Posterior cingulate gyrus (tissue), 11 donors: ENCODE results near the gene HOXA6.

Source experiments
- DNase-seq, 10 donors: peaks; one replicate each; pipeline versions ENCODE4 v3.0.0 to v3.0.0-alpha.2; 2020 to 2021; ENCODE audit warnings: mixed read lengths in 3 of 10
- intact Hi-C: fragments of 100-400 bp; cut with DNase I; formaldehyde crosslinking; loops from one replicate; pipeline ENCODE4 v1.15.1; 2023

HOXA6 gene

DNA sequence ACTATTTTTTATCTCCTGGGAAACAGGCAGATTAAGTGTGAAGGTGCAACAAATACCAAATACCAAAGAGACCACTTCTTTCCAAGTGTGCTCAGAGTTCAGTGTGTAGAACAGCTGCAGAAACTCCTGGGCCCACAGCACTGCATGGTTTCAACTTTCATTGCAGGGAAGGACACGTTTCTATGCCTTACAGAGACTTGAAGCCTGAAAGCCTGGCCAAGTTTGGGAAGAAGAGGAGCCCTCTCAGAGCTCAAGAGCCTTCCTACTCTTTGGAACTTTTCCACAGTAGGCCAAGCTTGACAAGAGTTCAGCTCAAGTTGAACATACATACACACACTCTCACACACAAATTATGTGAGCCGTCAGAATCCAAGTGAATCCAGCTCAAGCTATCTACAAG, 19.5 kb downstream of the HOXA6 start:
- peak in 2 of 10 donors; percentile 4 for DNase-seq
- intact Hi-C loops: no loop called here

DNA sequence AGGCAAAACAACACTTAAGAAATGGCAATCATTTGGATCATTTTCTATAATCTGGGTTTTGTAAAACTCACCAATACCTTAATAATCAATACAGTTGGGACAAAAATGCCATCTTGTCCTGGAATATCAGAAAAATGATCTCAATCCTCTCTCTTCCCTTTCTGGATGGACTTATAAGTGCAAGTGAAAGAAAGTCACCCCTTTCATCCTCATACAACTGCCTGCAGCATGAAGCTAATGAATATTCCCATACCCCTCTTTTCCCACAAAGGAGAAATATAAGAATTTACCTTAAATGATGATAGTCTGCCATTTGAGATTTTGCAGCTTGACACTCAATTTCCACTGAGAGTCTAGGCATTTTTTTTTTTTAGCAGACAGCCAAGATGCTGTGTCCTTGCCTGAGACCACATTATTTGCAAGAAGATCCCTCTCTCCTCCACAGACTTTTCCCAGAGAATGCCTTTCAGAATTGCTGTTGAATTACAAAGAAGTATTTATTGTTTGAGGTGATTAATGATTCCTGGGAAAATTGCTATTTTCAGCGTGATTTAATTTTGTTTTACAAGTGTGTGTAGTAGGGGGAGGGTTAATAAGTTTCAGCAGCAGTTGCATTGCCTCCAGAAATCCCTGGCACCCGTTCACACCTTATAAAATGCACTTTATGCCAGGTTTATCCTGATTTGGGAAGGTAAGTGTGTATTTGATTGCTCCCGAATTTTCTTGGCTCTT, 20.8 kb downstream of the HOXA6 start:
- no peak for DNase-seq
- intact Hi-C loops: no loop called here

DNA sequence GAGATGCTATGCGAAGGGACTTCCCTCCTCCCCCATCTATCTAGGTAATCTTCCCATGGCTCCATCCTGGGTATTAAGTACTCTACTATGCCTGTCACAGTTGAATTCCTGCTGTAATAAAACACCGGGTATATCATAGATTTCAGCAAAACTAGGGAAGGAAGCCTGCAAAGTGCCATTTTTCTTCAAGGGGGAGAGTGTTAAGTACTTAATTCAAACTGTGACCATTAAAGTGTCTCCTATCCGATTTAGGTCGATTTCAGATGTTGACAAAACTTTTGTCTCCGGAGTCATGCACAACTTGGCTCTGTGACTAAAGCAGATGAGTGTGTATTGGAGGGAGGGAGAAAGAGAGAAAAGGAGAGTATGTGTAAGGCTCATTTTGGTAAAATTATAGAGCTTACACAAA, 21.6 kb downstream of the HOXA6 start:
- intact Hi-C loops: no loop called here

DNA sequence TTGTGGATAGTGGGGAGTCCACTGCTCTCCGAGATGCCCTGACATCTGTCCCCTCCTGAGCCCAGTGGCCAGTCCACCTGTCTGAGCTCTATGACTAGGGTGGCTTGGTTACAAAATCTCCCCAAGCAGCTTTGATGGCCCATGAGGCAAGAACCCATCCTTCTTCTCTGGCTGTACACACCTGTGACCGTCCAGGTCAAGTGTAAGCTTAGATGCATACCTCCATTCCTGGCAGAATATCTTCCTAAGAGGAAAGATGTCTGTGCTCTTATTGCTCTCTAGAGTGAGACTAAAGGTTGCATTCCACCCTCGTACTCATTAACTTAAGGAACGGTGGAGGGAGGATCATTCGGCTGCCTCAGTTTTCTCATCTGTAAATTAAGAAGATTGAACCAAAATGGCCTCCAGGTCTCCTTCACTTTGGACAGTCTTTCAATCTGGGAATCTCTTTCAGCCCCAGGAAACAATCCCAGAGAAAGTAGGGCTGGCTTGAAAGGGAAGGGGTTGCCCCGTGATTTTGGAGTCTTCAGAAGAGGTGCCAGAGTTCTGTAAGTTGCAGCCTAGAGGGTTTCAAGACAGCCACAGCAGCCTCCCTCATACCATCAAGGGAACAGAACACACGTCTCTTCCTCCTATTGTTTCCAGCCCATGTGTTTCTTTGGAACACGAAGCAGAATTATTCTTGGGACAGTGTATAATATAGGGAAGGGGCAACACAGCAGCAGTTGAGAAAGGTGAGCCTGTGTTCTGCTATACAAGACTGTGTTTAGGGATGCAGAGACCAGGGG, 22.5 kb downstream of the HOXA6 start:
- intact Hi-C loops: no loop called here
- DNase-seq: peak in 1 of 10 donors; percentile 52

More for the DNA sequence above, 21.6 kb downstream of the HOXA6 start:
- no peak for DNase-seq

DNA sequence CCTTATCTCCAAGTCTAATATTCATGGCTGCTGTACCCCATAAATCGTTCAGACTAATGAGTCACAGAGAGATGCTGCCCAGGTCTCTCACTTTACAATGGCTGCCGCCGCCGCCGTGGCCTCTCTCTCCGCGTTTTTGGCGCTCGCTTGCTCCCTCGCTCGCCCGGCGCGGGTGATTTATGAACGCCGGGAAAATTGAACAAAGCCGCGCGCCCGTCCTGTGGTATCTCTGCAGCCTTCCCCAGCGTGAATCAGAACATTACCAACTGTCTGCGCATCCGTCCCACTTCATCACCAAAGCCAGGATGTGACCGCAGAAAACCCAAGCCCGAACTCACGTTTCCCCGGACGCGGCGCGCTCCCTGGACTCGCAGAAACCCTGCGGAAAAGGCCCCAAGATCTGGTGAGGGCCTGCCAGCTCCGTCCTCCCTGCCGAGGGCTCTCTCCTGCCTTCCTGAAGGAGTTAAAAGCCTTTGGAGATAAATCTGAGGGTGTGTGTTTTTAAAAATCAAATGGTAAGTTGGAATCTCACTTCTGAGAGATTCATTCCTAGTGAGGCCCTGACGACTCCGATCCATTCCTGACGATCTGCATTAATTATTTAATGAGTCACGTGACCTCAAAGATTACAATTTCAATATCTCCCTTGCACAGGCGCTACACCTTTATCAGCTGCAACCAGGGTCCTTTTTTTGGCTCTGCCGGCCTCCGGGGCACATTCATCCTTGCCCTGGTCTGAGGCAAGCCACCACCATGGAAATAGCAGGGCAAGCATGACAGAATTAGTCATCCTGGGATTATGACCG, 23.3 kb downstream of the HOXA6 start:
- peak in 2 of 10 donors; percentile 49 to 50 for DNase-seq
- intact Hi-C loops: no loop called here

DNA sequence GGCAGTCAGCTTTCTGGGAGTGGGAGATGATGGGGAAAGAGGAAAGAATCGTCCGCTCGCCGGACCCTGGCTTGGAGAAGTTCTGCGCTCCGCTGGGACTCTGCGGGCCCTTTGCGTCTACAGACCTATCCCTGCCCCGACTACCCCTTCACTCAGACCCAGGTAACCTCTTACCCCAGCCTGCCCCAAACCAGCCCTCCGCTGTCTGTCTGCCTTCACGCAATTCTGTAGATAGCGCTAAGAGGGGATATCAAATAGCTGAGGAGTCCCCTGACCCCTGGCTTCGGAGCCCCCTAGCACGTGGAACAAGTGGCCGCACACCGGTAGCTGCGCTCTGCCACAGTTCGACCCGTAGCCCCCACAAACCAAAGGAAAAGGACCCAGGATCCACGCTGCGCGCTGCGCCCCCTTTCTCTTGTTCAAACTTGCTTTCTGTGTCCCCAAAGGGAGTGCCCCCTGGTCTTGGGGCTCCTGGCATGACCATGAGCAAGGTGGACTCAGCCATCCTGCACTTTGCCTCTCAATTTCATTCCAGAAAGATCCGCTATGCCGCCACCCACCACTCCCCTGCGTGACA, 24.0 kb downstream of the HOXA6 start:
- intact Hi-C loops: no loop called here
- peak in 2 of 10 donors; percentile 27 to 39 for DNase-seq

DNA sequence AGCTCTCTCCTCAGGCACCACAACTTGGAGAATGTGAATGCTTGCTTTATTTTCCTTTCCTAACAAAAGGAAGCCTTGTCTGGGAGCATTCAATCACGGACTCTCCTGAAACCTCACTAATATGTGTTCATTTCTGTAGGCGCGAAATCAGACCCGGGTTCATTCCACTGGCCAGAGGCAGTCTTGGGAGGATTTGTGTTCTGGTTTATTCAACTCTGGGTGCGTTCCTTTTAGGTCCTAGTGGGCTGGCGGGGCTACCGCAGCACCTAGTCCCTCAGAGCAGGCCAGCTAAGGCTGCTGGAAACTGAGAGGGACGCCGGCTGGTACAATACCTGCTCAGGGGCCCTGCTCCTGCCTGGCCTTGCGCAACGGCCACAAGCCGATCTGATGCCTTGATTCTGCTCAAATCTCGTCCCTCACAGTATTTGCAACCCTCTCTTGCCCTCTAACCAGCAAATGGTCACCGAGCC, 24.5 kb downstream of the HOXA6 start:
- peak in 1 of 10 donors; percentile 35 for DNase-seq
- intact Hi-C loops: no loop called here

DNA sequence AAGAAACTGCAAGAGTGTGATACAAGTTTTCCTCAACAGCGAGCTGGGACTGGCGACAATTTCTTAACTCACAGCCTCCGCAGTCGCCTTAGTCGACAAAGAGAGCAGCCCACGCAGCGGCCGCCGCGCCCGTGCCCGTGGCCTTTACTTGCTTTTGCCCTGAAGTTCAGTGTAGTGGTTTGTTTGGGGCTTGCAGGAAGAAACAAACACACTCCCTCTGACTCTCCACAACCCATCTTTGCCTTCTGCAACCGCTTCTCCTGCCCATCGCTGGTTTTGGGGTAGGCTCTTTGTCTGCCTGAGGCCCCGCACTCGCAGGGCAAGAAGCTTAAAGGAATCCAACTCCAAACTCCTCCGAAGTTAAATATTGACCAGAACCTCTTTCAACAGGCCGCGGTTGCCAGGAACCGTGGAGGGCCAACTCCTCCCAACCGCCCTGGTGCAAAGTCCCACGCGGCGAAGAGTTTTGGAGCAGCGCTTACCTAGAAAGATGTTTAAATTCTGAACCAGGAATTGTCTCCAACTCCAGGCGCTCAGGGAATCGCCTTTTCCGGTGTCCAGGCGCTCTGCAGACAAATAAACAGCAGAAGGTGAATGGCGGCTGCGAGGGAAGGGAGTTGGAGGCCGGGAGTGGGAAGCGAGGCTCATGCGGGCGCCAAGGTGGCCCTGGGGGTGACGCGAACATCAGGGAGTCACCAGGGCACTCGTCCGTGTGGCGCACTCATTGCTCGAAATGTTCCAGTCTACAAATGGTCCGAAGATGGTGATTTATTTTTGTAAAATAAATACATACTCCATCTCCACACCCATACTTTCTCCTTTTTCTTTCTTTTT, 25.3 kb downstream of the HOXA6 start:
- intact Hi-C loops: no loop called here
- DNase-seq: peak in 2 of 10 donors; percentile 19 to 58

DNA sequence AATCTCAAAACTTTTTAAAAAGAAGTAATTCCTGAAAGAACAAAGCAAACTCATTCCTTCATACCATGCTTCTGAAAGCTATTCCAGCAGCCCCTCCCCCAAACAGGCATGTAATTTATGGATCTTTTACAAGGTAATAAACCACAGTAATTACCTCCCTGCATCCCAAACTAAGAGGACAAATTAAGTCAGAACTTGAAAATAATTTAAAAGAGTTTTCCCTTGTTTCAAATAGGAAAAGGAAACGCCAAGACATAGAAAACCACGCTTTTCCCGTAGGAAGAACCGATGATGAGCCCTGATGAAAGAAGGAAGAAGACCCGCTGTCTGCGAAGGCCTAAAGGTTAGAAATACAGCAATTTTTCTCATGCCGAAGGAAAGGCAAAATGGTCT, 25.9 kb downstream of the HOXA6 start:
- DNase-seq: no peak
- intact Hi-C loops: no loop called here

DNA sequence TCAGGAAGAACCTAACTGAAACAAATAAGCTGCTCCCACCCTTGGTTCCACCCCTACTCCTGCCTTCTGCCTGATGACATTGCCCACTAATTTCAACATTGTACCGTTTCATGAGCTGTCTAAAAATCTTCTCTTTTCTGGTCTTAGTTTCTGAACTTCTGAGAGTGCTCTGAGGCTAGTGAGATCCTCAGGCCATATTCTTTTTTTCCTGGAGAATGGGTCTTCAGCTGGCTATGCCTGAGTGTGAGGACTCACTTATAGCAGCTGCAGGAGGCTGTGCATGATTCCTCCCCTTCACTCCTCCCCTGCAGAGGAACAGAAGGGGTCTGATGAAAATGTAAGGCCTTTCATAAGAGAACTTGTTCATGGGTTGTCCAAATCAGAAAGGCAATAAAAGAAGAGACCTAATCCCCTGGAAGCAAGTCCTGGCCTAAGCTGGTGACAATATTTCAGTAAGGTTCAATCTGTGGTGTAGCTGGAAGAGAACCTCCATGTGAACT, 28.1 kb downstream of the HOXA6 start:
- peak in 1 of 10 donors; percentile 4 for DNase-seq
- intact Hi-C loops: no loop called here

DNA sequence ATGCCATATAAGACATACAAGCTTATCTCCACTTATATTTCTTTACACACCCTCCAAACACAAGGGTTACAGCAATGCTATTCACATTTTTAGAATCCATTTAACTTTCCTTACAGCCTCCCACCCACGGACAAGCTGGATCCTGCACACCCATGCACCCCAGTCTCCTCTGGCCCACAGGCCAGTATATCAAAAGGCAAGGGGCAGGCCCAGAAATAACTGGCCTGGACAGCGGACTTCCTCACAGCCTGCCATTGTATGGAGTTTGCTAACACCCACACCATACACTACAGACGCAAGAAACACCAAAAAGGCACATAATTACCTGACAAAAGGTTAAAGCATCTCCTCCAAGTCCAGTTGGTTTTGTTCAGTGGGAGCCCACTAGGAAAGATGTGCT, 29.0 kb downstream of the HOXA6 start:
- intact Hi-C loops: no loop called here
- peak in 1 of 10 donors; percentile 19 for DNase-seq

DNA sequence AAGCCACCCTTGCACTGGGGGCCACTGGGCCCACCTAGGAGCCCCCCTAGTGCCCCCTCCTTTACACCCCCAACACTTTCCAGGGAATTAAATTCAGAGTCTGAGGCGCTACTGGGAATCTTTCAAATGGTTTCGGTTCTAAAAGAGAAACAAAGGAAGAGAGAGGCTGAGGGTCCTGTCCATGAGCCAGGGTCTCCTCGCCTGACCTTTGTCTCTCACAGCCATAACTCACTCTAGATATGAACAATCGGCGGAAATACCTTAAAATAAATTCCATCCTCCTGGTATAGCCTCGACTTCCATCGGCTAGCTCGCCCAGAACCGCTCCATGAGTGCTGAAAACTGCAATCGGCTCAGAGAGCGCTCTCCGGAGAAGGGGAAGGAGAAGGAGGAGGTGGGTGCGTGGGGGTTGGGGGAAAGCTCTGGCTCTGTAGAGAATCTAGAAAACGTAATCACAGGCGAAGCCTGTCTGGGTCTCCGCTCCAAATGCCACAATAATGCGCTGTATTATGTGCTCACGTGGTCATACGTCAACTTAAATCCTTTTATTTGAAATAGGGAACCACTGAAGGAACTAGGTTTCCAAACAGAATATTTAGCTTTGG, 29.6 kb downstream of the HOXA6 start:
- peak in 1 of 10 donors; percentile 29 for DNase-seq
- intact Hi-C loops: no loop called here

DNA sequence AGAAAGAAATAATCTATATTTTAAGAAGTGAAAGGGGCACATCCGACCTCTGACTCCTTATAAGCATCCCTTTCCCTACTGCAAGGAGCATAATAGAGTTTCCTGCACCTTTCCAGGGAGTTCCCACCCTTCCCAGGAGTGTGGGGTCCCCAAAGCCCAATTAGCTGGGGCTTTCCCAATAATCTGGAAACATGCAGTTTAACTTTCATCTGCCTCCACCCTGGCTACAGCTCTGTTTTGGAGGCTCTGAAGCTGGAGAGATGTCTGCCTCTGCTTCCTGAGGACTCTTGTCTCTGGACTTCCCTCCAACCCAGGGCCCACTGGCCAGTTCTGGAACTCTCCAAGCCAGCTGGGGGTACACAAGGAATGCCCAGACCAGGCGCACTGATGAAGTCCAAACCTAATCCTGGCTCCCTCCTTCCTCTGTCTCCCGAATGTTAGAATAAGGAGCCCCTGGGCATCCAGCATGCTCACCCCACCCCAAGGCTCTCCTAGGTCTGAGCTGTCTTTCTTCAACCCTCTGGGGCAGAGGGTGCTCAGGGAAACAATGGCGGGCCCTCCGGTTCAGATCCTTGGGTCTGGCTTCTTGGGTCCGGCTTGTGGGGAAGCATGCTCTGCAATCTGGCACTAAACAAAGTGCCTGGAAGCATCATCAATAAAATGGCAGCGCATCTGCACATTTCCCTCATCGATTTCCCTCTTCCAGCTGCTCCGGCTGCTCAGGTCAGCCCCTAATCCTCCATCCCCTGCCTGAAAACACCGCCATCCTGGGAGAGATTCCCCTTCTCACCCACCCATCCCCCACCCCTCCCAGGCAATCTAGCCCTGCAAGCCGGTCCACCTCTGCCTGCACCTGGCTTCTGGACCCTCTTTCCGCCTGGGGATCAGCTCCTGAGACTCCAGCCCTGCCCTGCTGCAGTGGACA, 30.4 kb downstream of the HOXA6 start:
- intact Hi-C loops: no loop called here
- DNase-seq: peak in 1 of 10 donors; percentile 50

DNA sequence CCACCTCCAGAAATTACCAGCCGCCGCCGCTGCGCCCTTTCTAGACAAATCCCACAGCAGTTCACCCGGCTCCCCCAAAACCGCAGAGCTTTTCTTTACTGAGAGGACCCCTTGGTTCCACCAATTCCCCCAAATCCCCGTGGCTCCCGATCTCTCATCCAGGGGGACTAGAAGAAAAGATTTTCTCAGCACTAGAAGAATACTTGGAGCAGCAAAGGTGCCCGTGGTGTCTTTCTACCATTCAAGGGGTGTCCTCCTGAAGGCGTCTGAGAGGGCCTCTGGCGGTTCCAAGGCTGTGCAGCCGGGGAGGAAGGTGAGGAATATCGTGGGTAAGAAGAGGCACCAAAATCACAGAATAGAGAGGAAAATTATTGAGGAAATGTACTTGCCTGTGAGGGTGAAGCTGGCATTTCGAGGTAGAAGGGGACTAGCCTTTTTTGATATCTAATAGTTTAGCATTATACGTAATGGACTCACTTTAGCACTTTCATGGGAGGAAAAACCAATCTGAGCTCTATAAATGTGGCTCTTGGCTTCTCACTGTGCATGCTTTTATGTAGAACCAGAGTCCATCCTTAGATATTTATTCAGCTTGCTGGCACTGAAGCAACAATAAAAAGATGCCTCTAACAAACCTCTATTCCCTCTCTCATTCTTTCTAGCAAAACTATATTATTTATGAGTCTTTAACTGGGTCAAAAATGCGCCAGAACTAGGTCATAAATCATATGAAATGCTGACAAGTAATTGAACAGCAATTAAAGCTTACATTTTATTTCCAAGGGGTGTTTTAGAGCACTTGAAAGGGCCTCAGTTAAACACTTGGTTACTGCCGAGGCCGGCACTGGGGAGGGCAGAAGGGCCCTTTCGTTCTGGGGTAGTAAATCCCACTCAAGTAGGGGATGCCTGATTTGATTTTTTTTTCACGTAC, 31.3 kb downstream of the HOXA6 start:
- intact Hi-C loops: no loop called here

DNA sequence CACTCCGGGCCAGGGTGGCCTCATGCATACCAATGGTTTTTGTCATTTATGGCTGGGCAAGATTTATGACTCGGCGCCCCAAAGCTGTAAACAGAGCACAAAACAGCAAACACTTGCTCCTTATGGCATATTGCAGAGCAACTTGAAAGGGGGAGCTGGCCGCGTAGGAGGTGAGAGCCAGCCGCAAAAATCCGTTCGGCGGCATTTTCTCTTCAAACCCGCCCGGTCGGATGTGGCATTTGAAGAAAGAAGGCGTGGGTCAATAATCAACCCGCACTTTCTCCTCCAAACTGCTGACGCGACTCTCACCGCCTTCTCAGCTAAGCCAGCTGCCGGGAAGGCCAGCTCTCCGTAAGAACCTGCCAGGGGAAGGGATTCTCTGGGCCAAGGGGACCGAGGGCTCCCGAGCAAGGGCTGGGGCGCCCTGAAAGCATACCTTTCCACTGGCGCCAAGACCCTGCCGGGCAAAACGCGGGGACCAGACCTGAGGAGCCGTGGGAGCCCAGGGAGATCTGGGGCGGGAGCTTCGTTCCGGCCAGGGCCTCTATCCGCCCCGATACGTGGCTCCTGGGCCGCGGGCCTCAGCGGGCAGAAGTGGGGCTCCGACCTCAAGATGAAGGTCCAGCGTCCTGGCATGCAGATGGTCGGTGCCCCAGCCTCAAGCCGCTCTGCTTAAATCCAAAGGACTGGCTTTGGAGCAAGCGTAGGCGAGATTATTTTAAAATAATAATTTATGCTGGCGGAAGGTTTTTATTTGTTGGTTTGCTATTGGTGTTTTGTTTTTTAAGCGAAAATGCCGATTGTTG, 32.1 kb downstream of the HOXA6 start:
- intact Hi-C loops: no loop called here
- peak in 1 of 10 donors; percentile 53 for DNase-seq

More for the DNA sequence above, 31.3 kb downstream of the HOXA6 start:
- peak in 1 of 10 donors; percentile 24 for DNase-seq

DNA sequence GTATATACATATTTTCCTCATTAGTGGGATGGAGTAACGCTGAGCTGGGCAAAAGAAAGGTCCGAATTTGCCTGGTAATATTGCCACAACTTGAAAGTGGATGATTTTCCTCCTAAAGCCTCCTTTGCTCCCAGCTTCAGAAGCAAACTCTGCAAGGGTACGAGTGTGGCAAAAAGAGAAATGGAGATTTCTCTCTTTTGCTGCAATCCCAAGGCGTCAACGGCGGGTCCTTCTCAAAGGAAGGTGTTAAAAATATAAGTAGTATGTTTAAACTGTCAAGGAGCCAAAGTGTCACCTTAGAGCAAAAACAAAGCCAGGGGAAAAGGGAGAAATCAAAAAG, 32.7 kb downstream of the HOXA6 start:
- no peak for DNase-seq
- intact Hi-C loops: no loop called here
